Measurements from ENCODE around the gene HOXA7.

Gene HOXA7

GRCh38 chr7:27130540-27131389 is 25.7 kb downstream of the HOXA7 start, which contains the start of gene HOXA4 (continued):
- TF ChIP-seq GFI1B (tag by site-specific recombination; IDR thresholded peaks at IDR 0.05) (no peak), ZNF18 (tag by site-specific recombination; IDR thresholded peaks at IDR 0.05) (0 out of 2 replicates have a peak, but pooled peaks have one; percentile 38), YY2 (tag by site-specific recombination; IDR thresholded peaks at IDR 0.05) (no peak), ZEB2 (tag by site-specific recombination; IDR thresholded peaks at IDR 0.05) (0 out of 2 replicates have a peak, but pooled peaks have one; percentile 59), ZNF48 (tag by site-specific recombination; IDR thresholded peaks at IDR 0.05) (no peak), ZBTB26 (tag by site-specific recombination; optimal IDR thresholded peaks at IDR 0.05) (peak; percentile 94), ZNF792 (tag by site-specific recombination; IDR thresholded peaks at IDR 0.05) (no peak), ZNF248 (tag by site-specific recombination; IDR thresholded peaks at IDR 0.05) (no peak), ZSCAN30 (tag by site-specific recombination; IDR thresholded peaks at IDR 0.05) (peak; percentile 68), PATZ1 (tag by site-specific recombination; IDR thresholded peaks at IDR 0.05) (peak; percentile 98), KLF1 (tag by site-specific recombination; IDR thresholded peaks at IDR 0.05) (peak; percentile 36; the same call in 1 of the 2 replicates), ZNF837 (tag by site-specific recombination; IDR thresholded peaks at IDR 0.05) (no peak), ZNF132 (tag by site-specific recombination; IDR thresholded peaks at IDR 0.05; ENCODE audit: borderline replicate concordance) (no peak), ZNF423 (tag by site-specific recombination; IDR thresholded peaks at IDR 0.05) (peak; percentile 18; the same call in 1 of the 2 replicates), ZNF292 (tag by site-specific recombination; IDR thresholded peaks at IDR 0.05; ENCODE audit: borderline replicate concordance, low read depth) (no peak), WT1 (tag by site-specific recombination; IDR thresholded peaks at IDR 0.05) (0 out of 2 replicates have a peak, but pooled peaks have one; percentile 32), ZNF335 (tag by site-specific recombination; conservative IDR thresholded peaks at IDR 0.05) (peak; percentile 77), ZNF10 (tag by site-specific recombination; IDR thresholded peaks at IDR 0.05) (0 out of 2 replicates have a peak, but pooled peaks have one; percentile 19), GLIS2 (tag by site-specific recombination; IDR thresholded peaks at IDR 0.05) (peak; percentile 94), MZF1 (tag by site-specific recombination; IDR thresholded peaks at IDR 0.05; ENCODE audit: borderline replicate concordance) (peak; percentile 92), ZNF664 (tag by site-specific recombination; IDR thresholded peaks at IDR 0.05) (no peak), ZNF280C (tag by site-specific recombination; IDR thresholded peaks at IDR 0.05) (no peak), ZNF670 (tag by site-specific recombination; IDR thresholded peaks at IDR 0.05; ENCODE audit: low read depth) (no peak), BCL11B (tag by site-specific recombination; IDR thresholded peaks at IDR 0.05; ENCODE audit: low read depth) (peak; percentile 52; the same call in 1 of the 2 replicates), ZBTB8A (tag by site-specific recombination; IDR thresholded peaks at IDR 0.05) (peak; percentile 98), ZNF610 (tag by site-specific recombination; IDR thresholded peaks at IDR 0.05; ENCODE audit: borderline replicate concordance) (0 out of 2 replicates have a peak, but pooled peaks have one; percentile 68), PRDM10 (tag by site-specific recombination; IDR thresholded peaks at IDR 0.05) (peak; percentile 43), MYNN (tag by site-specific recombination; IDR thresholded peaks at IDR 0.05; ENCODE audit: borderline replicate concordance) (no peak)
